ENCODE results near the gene CDH4.
"Not testable (repeated sequence)": the region's sequence is repeated elsewhere in the genome, so short reads cannot be mapped to it uniquely, and the experiment has no call there.

CDH4 gene

GRCh38 chr20:61853073-61854005 lies 601.3 kb downstream of the CDH4 start:
- FAIRE-seq (no peak), DNase-seq (ENCODE audit: low spot score) (no peak)

DNA sequence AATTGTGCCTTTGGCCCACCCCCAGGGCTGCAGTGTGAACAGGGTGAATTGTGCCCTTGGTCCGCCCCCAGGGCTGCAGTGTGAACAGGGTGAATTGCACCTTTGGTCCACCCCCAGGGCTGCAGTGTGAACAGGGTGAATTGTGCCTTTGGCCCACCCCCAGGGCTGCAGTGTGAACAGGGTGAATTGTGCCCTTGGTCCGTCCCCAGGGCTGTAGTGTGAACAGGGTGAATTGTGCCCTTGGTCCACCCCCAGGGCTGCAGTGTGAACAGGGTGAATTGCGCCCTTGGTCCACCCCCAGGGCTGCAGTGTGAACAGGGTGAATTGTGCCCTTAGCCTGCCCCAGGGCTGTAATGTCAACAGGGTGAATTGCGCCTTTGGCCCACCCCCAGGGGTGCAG lies 602.5 kb downstream of the CDH4 start:
- FAIRE-seq; DNase-seq (ENCODE audit: low spot score): not testable (repeated sequence)

DNA sequence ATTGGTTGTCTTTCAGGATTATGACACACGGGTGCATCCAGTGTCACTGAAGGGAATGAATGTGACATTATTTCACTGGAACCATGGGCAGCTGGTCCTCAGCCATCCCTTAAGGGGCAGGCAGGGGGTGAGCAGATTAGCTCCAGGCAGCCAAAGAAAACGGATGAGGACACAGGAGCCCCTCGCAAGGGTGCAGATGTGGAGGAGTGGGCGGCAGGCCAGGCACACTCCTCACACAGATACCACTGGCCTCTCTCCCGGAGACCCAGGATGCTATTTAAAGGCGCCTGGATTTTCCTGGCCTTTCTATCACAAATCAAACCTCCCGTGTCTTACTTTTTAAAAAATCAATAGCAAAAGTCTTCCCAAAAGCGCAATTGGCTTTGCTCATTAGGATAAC lies 603.2 kb downstream of the CDH4 start:
- FAIRE-seq = no peak
- DNase-seq (ENCODE audit: low spot score) = no peak

DNA sequence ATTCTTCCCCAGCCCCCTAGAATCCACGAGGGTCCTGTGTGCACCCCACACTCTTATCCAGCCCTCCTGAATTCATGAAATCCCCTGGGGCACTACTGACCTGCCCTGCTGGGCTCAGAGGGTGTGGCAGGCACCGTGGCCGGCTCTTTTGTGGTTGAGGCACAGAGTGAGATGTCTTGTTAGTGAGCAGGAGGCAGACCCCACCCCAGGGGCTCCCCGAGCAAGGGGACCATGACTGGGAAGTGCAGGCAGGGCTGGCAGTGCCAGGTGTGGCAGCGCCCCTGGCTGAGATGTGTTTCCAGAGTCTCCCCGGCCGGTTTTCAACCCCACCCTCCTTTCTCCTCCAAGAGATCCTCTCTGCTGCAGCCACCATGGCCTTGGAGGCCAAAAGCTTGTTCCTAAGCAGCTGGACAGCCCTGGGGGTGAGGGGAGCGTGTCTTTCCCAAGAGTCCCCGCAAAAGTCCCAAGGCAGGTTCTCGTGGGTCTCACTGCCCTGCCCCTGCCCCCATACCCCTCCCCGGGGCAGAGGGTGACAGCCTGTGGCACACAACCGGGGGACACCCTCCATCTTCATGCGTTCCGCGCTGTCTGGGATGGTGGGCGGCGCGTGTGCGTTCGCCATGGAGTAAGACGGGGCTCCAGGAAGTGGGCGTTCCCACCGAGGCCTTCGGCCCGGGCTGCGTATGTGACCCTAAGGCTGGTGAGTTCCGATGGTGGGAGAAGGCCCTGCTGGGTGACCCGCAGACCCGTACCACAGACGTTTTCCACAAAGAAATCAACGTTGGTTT lies 604.8 kb downstream of the CDH4 start:
- DNase-seq (ENCODE audit: low spot score) = no peak
- FAIRE-seq = no peak

GRCh38 chr20:61857414-61857775 lies 605.3 kb downstream of the CDH4 start:
- FAIRE-seq (no peak), DNase-seq (ENCODE audit: low spot score) (no peak)

GRCh38 chr20:61857884-61858283 lies 605.8 kb downstream of the CDH4 start:
- no peak for FAIRE-seq
- DNase-seq (ENCODE audit: low spot score) = no peak

DNA sequence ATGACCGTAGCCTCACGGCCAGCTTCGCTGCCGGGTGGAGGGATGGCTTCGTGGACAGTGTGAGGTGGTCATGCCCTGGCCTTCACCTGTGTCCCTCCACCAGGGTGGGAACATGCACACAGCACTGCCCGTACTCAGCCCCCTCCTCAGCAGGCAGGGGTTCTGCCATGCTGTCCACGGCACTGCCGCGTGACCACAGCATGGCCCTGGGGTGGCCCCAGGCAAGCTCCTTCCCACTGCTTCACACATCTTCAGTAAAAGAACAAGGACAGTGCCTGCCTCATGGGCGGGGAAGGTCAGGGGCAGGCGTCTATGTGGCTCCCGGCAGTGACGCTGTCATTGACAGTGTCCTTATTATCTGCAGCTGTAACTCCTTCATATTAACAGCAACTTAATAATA lies 607.7 kb downstream of the CDH4 start:
- FAIRE-seq = no peak
- no peak for DNase-seq (ENCODE audit: low spot score)

DNA sequence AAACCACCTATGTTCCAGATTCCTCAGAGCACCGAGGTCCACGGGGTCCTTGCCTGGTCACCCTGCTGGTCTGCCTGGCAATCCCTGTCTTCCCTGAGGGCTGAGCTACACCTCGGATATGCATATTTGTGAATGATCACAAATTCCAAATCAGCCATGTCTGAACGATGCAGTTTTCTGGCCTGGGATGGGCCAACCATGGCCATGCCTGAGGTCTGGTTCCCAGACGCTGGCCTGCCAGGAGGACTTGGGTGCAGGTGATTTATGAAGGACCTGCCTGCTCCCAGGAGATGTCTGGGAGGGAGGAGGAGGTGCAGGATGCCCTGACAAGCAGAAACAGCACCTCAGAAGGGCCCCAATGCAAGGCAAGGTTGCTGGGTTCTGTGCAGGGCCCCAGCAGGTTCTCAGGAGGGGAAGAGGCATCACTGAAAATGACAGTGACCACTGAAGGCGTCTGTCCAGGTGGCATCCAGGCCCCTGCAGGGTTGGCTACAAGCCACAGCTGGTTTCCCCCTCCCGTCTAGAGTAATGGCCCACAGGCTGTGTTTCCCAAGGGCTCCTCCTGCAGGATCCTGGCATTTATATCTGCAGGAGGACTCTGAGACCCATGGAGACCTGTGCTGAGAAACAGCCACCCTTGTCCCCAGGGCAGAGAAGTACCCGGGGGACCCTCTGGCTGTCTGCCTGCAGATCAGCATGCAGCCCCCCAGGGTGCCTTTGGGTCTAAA lies 608.4 kb downstream of the CDH4 start:
- no peak for DNase-seq (ENCODE audit: low spot score)
- FAIRE-seq = no peak

- FAIRE-seq (no peak), DNase-seq (ENCODE audit: low spot score) (no peak)
Observed at GRCh38 chr20:61861054-61861841, 609.2 kb downstream of the CDH4 start.

- no peak for DNase-seq (ENCODE audit: low spot score)
- FAIRE-seq = no peak
Observed at GRCh38 chr20:61861858-61862257, 609.8 kb downstream of the CDH4 start.

DNA sequence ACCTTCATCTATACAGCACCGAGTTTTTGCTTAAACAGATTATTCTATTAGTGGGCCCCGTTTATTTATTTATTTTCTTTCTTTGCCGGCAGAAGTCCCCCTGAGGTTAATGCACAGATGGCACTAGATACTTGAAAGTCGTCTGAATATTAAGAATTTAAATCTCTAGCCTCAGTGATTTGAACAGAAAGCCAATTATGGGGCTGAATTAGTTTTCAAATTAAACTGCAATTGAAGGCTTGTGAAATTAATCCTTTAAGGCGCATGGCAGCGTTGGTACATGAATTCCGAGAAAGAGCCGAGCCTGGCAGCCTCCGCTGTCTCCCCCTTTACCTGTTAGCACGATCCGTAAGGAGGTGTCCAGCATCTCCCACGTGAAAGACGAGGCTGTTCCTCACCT lies 610.8 kb downstream of the CDH4 start:
- FAIRE-seq = no peak
- no peak for DNase-seq (ENCODE audit: low spot score)

- no peak for DNase-seq (ENCODE audit: low spot score)
- FAIRE-seq = no peak
Observed at GRCh38 chr20:61864481-61864880, 612.4 kb downstream of the CDH4 start.

DNA sequence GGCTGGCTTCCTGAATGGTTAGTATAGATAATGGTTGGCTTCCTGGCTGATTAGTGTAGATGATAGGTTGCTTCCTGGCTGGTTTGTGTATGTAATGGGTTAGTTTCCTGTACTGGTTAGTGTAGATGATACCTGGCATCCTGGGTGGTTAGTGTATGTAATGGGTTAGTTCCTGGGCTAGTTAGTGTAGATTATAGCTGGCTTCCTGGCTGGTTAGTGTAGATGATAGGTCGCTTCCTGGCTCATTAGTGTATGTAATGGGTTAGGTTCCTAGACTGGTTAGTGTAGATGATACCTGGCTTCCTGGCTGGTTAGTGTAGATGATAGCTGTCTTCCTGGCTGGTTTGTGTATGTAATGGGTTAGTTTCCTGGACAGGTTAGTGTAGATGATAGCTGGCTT lies 613.3 kb downstream of the CDH4 start:
- FAIRE-seq (no peak), DNase-seq (ENCODE audit: low spot score) (no peak)

- DNase-seq (ENCODE audit: low spot score) (no peak), FAIRE-seq (no peak)
Observed at GRCh38 chr20:61866165-61866564, 614.1 kb downstream of the CDH4 start.

GRCh38 chr20:61868006-61868405 lies 615.9 kb downstream of the CDH4 start:
- DNase-seq (ENCODE audit: low spot score) = no peak

GRCh38 chr20:61868466-61869090 lies 616.5 kb downstream of the CDH4 start:
- FAIRE-seq = no peak
- DNase-seq (ENCODE audit: low spot score) = no peak

More at GRCh38 chr20:61868006-61868405, 615.9 kb downstream of the CDH4 start:
- FAIRE-seq = no peak

- FAIRE-seq = no peak
Observed at GRCh38 chr20:61869750-61870507, 617.9 kb downstream of the CDH4 start.

DNA sequence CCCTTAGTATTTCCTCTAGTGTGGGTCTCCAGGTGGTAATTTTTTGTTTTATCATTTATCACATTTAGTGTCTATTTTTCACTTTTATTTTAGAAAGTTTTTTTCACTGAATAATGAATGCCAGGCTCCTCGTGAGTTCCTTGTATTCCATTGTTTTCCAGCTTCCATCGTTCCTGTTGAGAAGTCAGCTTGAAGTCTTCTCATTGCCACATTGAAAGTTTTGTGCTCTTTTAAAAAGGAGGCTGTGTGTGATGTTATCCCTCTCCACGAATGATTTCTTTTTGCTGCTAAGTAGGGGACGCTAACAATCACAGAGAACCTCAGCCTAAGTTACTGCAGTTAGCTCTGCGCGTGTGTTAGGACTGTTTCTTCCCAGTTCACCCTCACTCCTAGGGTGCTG lies 619.1 kb downstream of the CDH4 start:
- DNase-seq (ENCODE audit: low spot score) (no peak), FAIRE-seq (no peak)

More at GRCh38 chr20:61869750-61870507, 617.9 kb downstream of the CDH4 start:
- no peak for DNase-seq (ENCODE audit: low spot score)

DNA sequence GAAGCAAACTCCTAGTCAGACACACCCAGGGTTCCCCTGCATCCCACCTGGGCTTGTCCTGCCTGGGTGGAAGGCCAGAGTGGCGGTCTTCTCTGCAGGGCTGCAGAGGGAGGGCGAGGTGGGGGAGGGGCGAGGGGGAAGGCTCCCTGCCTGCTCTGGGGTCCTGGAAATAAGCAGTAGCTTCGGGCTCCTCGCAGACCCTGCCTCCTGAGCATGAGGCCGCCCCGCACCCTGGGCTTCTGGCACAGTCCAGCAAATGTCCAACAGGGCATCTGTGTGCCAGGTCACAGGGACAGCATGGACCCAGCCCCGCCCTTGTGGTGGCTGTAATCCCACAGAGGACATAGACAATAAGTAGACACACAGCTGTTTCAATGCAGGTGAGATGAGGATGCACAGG lies 619.9 kb downstream of the CDH4 start:
- FAIRE-seq = no peak
- DNase-seq (ENCODE audit: low spot score) = no peak

DNA sequence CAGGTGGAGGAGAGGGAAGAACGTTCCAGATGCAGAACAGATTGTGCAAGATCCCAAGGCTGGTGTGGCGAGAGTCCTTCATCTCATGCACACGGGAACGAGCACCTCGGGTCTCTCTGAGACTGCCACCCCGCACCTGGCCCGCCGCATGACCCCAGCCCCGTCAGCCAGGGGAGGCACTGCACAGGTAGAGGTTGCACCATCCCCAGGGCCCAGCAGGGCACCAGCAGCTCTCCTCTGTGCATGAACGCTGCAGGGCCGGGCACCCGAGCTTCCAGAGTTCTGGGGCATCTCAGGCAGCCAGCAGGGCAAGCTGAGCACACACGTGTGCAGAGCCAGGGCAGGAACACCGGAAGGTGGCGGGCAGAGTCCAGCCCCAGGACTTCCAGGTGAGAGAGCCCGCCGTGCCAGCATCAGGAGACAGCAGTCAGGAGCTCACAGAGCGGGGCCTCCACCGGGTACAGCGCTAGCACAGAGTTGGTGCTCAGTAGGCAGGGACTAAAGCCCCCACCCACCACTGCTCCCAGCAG lies 620.4 kb downstream of the CDH4 start:
- no peak for FAIRE-seq
- no peak for DNase-seq (ENCODE audit: low spot score)
